GM12874 (cell line): ENCODE results near the gene CIDEB.

Experiments
- TF ChIP-seq, protein P1 (sequence below): IDR thresholded peaks from 2 replicates; pipeline ENCODE4 v1.5.1; 2011; ENCODE audit warnings: low read depth, mild to moderate bottlenecking, control low read depth, low read length, moderate library complexity; ENCODE audit not compliant: insufficient read depth

Gene CIDEB

DNA sequence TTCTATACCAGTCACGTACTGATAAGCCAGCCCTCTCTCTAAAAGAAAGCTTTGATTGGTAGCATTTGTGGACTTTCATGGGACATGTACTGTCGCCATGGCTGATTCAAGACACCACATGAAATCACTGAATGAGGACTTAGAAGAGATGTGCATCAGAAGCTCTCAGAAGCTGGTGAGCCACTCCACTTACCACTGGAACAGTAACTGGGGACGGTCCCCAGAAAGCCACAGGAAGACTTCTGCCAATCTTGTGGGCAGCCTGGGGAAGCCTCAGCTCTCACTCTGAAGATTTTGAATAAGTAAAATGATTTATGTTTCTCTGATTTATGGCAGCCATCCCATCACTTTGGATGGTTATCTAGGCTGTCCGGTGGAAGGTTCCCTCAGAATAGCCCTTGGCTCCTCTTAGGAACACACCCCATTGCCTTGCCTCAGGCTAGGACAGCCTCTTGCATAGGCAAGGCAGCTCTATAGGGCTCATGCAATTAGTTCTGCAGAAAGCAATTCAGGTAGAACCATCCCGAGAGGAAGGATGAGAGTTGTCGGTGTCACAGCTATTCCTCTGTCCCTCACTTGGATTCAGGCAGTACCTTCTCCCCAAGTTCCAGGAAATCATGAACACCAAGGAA is 18.0 kb downstream of the CIDEB start:
- TF ChIP-seq, protein P1, sequence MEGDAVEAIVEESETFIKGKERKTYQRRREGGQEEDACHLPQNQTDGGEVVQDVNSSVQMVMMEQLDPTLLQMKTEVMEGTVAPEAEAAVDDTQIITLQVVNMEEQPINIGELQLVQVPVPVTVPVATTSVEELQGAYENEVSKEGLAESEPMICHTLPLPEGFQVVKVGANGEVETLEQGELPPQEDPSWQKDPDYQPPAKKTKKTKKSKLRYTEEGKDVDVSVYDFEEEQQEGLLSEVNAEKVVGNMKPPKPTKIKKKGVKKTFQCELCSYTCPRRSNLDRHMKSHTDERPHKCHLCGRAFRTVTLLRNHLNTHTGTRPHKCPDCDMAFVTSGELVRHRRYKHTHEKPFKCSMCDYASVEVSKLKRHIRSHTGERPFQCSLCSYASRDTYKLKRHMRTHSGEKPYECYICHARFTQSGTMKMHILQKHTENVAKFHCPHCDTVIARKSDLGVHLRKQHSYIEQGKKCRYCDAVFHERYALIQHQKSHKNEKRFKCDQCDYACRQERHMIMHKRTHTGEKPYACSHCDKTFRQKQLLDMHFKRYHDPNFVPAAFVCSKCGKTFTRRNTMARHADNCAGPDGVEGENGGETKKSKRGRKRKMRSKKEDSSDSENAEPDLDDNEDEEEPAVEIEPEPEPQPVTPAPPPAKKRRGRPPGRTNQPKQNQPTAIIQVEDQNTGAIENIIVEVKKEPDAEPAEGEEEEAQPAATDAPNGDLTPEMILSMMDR, result no peak

DNA sequence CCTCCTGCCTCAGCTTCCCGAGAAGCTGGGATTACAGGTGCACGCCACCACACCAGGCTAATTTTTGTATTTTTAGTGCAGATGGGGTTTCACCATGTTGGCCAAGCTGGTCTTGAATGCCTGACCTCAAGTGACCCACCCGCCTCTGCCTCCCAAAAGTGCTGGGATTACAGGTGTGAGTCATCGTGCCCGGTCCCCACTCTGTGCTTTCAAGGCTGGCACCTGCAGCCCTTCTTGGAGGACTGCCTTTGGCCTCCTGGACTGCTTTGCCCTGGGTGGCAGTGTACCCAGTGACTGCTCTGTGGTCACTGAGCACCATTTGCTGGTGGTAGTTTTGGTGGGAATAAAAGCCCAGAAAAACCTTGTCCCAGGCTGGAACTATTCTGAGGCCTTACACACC is 20.8 kb downstream of the CIDEB start:
- TF ChIP-seq, protein P1, result no peak

DNA sequence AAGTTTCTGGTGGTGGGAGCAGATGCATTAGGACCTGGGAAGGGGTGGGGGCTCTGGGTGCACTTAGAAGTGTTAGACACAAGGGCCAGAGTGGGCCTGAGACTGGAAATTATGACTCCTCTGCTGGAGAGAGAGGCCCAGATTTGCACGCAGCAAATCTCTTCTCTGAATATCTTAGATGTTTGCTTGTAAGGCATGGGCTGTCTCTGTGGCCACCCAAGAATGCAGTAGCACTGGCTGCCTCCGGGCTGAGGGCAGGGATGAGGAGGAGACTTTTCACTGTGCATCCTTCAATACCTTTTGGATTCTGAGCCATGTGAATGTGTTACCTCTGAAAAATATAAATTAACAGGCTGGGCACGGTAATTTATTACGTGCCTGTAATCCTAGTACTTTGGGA is 22.4 kb downstream of the CIDEB start:
- TF ChIP-seq, protein P1, result no peak

DNA sequence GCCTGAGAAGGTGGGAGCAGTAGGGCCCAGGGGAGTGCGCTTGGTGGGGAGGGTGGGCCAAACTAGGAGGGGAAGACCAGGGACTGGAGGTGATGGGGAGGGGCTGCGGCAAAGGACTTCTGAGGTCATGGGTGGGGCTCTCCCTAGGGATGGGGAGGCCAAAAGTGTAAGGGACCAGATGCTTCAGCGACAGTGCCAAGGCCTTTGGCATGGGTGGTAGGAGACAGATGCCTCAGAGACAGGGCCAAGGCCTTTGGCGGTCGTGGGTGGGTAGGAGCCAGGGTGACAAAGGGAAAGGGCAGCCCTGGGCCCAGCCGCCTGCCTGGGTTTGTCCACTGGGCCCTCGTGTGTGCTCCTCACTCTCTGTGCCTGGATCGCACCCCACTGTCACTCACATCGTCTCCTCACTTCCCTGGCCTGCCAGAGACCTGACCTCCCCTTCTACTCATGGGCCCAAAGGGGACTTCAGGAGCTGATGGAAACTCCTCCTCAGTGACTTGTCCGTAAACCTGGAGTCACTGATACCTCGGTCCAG is 23.2 kb downstream of the CIDEB start:
- TF ChIP-seq, protein P1, result no peak

DNA sequence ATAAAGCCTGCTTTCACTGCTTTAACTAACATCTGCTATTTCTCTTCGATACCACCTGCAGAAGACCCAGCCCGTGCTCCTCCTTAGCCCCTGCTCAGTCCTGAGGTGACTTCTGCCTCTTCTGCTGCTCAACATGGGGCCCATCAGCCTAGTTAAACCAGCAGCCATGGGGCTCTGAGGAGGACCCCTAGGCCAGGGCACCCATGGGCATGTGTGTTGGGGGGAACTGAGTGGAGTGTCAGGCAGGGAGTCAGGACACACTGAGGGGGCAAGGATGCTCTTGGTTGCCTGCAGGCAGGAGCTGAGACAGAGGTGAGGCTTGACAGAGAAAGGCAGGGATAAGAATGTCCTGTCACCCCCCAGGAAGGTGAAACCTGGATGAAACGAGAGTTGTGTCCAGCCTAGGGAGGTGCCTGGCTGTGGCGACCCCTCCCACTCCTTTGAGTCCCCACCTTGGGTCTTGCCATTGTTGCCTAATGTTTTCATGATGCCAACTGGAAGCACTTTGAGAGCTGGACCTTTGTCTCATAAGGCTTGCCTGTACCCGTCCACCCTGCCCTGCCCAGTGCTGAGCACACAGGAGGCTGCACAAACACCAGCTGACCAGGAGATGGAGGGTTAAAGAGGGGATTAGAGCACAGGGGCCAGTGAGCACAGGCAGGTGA is 23.8 kb downstream of the CIDEB start:
- TF ChIP-seq, protein P1, result no peak

DNA sequence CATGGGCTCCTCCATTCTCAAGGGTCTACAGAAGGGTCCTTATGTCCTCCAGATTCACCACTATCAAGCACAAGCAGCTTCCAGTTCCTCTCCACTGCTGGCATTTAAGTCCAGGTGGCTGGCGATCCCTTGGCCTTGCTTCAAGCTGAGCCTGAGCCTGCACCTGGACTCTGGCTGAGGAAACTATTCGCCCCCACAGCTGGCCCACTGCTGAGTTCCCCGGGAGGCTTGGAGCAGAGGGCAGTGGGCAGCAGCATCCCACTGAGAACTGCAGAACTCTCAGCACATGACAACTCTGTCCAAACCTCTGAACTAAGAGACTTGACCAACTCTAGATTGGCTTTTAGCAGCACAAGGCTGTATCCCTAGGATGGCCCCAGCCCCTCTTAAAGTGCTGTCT is 25.0 kb downstream of the CIDEB start:
- TF ChIP-seq, protein P1, result no peak

DNA sequence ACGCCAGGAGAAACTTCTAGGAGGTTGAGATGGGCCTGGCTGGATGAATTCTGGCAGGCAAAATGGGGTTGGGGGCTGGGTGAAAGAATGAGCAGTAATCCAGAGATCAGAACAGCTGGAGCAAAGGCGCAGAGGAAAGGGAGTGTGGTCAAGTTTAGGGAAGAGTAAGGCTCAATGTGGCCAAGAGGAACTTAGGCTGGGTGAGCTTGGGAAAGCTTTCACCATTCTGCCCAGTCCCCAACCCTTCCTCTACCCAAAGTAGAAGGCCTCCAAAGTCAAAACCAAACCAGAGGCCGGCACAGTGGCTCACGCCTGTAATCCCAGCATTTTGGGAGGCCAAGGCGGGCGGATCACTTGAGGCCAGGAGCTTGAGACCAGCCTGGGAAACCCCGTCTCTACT is 26.1 kb downstream of the CIDEB start:
- TF ChIP-seq, protein P1, result no peak
